GM18520 (cell line): ENCODE results near the gene FAM13A.
A peak's percentile ranks its signal among the peaks of the same experiment; 100 is the strongest.
"Not testable (repeated sequence)": the region's sequence is repeated elsewhere in the genome, so short reads cannot be mapped to it uniquely, and the experiment has no call there.

Experiments
- ATAC-seq: cut with Tn5 transposase; IDR thresholded peaks from one replicate; pipeline ENCODE4 v1.9.1; 2021; ENCODE audit not compliant: unreplicated experiment

Gene FAM13A

GRCh38 chr4:88964450-88964849, 92.5 kb downstream of the FAM13A start:
- peak; percentile 46 for ATAC-seq

GRCh38 chr4:88963817-88964216, 93.2 kb downstream of the FAM13A start:
- no peak for ATAC-seq

GRCh38 chr4:88962396-88962795, 94.6 kb downstream of the FAM13A start:
- no peak for ATAC-seq

GRCh38 chr4:88960576-88960975, 96.4 kb downstream of the FAM13A start:
- ATAC-seq: no peak

- no peak for ATAC-seq
Measured at GRCh38 chr4:88958080-88958479, 98.9 kb downstream of the FAM13A start.

- no peak for ATAC-seq
Measured at GRCh38 chr4:88957570-88957969, 99.4 kb downstream of the FAM13A start.

GRCh38 chr4:88955580-88956380, 101.2 kb downstream of the FAM13A start:
- ATAC-seq: no peak

- ATAC-seq: no peak
Measured at GRCh38 chr4:88953400-88953799, 103.6 kb downstream of the FAM13A start.

- ATAC-seq: no peak
Measured at GRCh38 chr4:88952081-88952480, 104.9 kb downstream of the FAM13A start.

GRCh38 chr4:88949605-88950004, 107.4 kb downstream of the FAM13A start:
- ATAC-seq: no peak

GRCh38 chr4:88940506-88940905, 116.5 kb downstream of the FAM13A start:
- no peak for ATAC-seq

- no peak for ATAC-seq
Measured at GRCh38 chr4:88939697-88940096, 117.3 kb downstream of the FAM13A start.

- ATAC-seq: no peak
Measured at GRCh38 chr4:88938138-88938537, 118.8 kb downstream of the FAM13A start.

GRCh38 chr4:88937081-88937480, 119.9 kb downstream of the FAM13A start:
- no peak for ATAC-seq

- no peak for ATAC-seq
Measured at GRCh38 chr4:88933414-88934160, 123.4 kb downstream of the FAM13A start.

GRCh38 chr4:88928852-88929251, 128.1 kb downstream of the FAM13A start:
- no peak for ATAC-seq

- ATAC-seq: no peak
Measured at GRCh38 chr4:88927420-88927819, 129.6 kb downstream of the FAM13A start.

GRCh38 chr4:88919056-88919455, 137.9 kb downstream of the FAM13A start:
- no peak for ATAC-seq

GRCh38 chr4:88913181-88913580, 143.8 kb downstream of the FAM13A start:
- not testable (repeated sequence) for ATAC-seq

- ATAC-seq: no peak
Measured at GRCh38 chr4:88911246-88912212, 145.5 kb downstream of the FAM13A start.

- ATAC-seq: no peak
Measured at GRCh38 chr4:88910101-88910500, 146.9 kb downstream of the FAM13A start.
